GM23338 (cell line): Measurements from ENCODE around the gene SNX10.

Experiments used
- CREB1 ChIP-seq: fragments of 250-450 bp; sonication (Bioruptor Pico); IDR thresholded peaks from 2 replicates; pipeline ENCODE4 v1.5.0; 2020; ENCODE audit warnings: low read depth, mild to moderate bottlenecking, moderate library complexity
- EZH2 ChIP-seq: fragments of 200-600 bp; sonication (generic); IDR thresholded peaks from one replicate; pipeline ENCODE4 v1.8.0; 2017; ENCODE audit warnings: antibody characterized with exemption, mild to moderate bottlenecking, low read depth; ENCODE audit not compliant: unreplicated experiment
- EZH2phosphoT487 ChIP-seq: fragments of 200-600 bp; sonication (generic); IDR thresholded peaks from one replicate; pipeline ENCODE4 v1.8.1; 2018; ENCODE audit warnings: antibody characterized with exemption; ENCODE audit not compliant: unreplicated experiment
- JUNB ChIP-seq: IDR thresholded peaks from one replicate; pipeline ENCODE4 v1.6.1; 2016; ENCODE audit warnings: antibody characterized with exemption; ENCODE audit not compliant: unreplicated experiment
- NANOG ChIP-seq: IDR thresholded peaks from 2 replicates; pipeline ENCODE4 v1.6.1; 2016; ENCODE audit warnings: antibody characterized with exemption, borderline replicate concordance
- POLR2AphosphoS5 ChIP-seq: IDR thresholded peaks from 2 replicates; pipeline ENCODE4 v1.6.1; 2016; ENCODE audit warnings: antibody characterized with exemption, low read depth
- STAT1 ChIP-seq: IDR thresholded peaks from one replicate; pipeline ENCODE4 v1.6.1; 2016; ENCODE audit warnings: antibody characterized with exemption; ENCODE audit not compliant: unreplicated experiment
- ZNF331 ChIP-seq: fragments of 250-450 bp; sonication (Bioruptor Pico); IDR thresholded peaks from 2 replicates; pipeline ENCODE4 v1.5.0; 2020; ENCODE audit warnings: low read depth, mild to moderate bottlenecking, moderate library complexity
- TF ChIP-seq, protein P1 (sequence below): IDR thresholded peaks from one replicate; pipeline ENCODE4 v1.6.1; 2018; ENCODE audit warnings: antibody characterized with exemption; ENCODE audit not compliant: unreplicated experiment
- TF ChIP-seq, protein P2 (sequence below), 2 experiments: fragments of 200-600 bp in 1 of 2; sonication (generic) in 1 of 2; conservative IDR thresholded peaks; 2 replicates each; pipeline versions ENCODE4 v1.5.1 to v1.6.1; 2016 to 2017; ENCODE audit warnings: antibody characterized with exemption in 2 of 2, low read depth in 2 of 2, mild to moderate bottlenecking in 2 of 2, moderate library complexity in 1 of 2
- TF ChIP-seq, protein P3 (sequence below): fragments of 250-450 bp; sonication (Bioruptor Pico); IDR thresholded peaks from 2 replicates; pipeline ENCODE4 v1.5.0; 2020; ENCODE audit warnings: mild to moderate bottlenecking, moderate library complexity
- TF ChIP-seq, protein P4 (sequence below): IDR thresholded peaks from 2 replicates; pipeline ENCODE4 v1.6.1; 2016; ENCODE audit warnings: antibody characterized with exemption

DNA sequence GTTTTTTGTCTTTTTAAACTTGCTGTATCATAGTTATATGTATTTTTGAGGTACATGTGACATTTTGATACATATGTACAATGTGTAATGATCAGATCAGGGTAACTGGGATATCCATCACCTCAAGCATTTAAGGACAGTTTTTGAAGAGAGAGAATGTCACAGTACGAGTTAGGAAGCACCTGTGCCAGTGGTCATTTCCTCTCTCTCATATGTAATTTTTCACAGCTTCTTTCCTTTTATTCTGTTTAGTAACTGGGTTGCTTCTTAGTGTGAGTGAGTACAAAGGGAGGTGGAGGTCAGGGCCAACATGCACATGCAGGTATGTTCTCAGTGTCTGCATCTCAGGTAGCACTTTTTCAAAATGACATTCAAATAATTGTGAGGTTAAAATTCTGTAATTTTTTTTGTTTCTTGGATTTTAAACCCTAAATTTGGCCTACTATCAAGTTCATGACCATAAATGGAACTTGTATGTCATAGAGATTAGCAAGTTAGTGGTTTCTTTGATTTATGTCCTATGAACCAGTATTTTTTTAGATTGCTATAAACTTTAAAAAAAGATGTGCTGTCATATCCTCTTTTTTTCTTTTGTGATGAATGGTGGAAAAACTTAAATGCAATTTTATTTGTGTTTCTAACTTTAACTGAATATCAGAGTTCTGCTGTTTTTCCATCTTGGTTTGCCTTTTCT lies 42.7 kb downstream of the SNX10 start:
- TF ChIP-seq EZH2 (no peak), POLR2AphosphoS5 (no peak), ZNF331 (CRISPR knock-in tag) (no peak), EZH2phosphoT487 (no peak), CREB1 (CRISPR knock-in tag) (no peak), JUNB (no peak), NANOG (no peak), STAT1 (no peak)
- TF ChIP-seq, protein P1, sequence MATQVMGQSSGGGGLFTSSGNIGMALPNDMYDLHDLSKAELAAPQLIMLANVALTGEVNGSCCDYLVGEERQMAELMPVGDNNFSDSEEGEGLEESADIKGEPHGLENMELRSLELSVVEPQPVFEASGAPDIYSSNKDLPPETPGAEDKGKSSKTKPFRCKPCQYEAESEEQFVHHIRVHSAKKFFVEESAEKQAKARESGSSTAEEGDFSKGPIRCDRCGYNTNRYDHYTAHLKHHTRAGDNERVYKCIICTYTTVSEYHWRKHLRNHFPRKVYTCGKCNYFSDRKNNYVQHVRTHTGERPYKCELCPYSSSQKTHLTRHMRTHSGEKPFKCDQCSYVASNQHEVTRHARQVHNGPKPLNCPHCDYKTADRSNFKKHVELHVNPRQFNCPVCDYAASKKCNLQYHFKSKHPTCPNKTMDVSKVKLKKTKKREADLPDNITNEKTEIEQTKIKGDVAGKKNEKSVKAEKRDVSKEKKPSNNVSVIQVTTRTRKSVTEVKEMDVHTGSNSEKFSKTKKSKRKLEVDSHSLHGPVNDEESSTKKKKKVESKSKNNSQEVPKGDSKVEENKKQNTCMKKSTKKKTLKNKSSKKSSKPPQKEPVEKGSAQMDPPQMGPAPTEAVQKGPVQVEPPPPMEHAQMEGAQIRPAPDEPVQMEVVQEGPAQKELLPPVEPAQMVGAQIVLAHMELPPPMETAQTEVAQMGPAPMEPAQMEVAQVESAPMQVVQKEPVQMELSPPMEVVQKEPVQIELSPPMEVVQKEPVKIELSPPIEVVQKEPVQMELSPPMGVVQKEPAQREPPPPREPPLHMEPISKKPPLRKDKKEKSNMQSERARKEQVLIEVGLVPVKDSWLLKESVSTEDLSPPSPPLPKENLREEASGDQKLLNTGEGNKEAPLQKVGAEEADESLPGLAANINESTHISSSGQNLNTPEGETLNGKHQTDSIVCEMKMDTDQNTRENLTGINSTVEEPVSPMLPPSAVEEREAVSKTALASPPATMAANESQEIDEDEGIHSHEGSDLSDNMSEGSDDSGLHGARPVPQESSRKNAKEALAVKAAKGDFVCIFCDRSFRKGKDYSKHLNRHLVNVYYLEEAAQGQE = no peak
- TF ChIP-seq, protein P2, sequence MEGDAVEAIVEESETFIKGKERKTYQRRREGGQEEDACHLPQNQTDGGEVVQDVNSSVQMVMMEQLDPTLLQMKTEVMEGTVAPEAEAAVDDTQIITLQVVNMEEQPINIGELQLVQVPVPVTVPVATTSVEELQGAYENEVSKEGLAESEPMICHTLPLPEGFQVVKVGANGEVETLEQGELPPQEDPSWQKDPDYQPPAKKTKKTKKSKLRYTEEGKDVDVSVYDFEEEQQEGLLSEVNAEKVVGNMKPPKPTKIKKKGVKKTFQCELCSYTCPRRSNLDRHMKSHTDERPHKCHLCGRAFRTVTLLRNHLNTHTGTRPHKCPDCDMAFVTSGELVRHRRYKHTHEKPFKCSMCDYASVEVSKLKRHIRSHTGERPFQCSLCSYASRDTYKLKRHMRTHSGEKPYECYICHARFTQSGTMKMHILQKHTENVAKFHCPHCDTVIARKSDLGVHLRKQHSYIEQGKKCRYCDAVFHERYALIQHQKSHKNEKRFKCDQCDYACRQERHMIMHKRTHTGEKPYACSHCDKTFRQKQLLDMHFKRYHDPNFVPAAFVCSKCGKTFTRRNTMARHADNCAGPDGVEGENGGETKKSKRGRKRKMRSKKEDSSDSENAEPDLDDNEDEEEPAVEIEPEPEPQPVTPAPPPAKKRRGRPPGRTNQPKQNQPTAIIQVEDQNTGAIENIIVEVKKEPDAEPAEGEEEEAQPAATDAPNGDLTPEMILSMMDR (conservative IDR thresholded peaks at IDR 0.05; ENCODE audit: low read depth in 2 of 2) = no peak
- TF ChIP-seq, protein P3, sequence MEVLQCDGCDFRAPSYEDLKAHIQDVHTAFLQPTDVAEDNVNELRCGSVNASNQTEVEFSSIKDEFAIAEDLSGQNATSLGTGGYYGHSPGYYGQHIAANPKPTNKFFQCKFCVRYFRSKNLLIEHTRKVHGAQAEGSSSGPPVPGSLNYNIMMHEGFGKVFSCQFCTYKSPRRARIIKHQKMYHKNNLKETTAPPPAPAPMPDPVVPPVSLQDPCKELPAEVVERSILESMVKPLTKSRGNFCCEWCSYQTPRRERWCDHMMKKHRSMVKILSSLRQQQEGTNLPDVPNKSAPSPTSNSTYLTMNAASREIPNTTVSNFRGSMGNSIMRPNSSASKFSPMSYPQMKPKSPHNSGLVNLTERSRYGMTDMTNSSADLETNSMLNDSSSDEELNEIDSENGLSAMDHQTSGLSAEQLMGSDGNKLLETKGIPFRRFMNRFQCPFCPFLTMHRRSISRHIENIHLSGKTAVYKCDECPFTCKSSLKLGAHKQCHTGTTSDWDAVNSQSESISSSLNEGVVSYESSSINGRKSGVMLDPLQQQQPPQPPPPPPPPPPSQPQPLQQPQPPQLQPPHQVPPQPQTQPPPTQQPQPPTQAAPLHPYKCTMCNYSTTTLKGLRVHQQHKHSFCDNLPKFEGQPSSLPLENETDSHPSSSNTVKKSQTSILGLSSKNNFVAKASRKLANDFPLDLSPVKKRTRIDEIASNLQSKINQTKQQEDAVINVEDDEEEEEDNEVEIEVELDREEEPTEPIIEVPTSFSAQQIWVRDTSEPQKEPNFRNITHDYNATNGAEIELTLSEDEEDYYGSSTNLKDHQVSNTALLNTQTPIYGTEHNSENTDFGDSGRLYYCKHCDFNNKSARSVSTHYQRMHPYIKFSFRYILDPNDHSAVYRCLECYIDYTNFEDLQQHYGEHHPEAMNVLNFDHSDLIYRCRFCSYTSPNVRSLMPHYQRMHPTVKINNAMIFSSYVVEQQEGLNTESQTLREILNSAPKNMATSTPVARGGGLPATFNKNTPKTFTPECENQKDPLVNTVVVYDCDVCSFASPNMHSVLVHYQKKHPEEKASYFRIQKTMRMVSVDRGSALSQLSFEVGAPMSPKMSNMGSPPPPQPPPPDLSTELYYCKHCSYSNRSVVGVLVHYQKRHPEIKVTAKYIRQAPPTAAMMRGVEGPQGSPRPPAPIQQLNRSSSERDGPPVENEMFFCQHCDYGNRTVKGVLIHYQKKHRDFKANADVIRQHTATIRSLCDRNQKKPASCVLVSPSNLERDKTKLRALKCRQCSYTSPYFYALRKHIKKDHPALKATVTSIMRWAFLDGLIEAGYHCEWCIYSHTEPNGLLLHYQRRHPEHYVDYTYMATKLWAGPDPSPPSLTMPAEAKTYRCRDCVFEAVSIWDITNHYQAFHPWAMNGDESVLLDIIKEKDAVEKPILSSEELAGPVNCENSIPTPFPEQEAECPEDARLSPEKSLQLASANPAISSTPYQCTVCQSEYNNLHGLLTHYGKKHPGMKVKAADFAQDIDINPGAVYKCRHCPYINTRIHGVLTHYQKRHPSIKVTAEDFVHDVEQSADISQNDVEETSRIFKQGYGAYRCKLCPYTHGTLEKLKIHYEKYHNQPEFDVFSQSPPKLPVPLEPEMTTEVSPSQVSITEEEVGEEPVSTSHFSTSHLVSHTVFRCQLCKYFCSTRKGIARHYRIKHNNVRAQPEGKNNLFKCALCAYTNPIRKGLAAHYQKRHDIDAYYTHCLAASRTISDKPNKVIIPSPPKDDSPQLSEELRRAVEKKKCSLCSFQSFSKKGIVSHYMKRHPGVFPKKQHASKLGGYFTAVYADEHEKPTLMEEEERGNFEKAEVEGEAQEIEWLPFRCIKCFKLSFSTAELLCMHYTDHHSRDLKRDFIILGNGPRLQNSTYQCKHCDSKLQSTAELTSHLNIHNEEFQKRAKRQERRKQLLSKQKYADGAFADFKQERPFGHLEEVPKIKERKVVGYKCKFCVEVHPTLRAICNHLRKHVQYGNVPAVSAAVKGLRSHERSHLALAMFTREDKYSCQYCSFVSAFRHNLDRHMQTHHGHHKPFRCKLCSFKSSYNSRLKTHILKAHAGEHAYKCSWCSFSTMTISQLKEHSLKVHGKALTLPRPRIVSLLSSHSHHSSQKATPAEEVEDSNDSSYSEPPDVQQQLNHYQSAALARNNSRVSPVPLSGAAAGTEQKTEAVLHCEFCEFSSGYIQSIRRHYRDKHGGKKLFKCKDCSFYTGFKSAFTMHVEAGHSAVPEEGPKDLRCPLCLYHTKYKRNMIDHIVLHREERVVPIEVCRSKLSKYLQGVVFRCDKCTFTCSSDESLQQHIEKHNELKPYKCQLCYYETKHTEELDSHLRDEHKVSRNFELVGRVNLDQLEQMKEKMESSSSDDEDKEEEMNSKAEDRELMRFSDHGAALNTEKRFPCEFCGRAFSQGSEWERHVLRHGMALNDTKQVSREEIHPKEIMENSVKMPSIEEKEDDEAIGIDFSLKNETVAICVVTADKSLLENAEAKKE = no peak
- TF ChIP-seq, protein P4, sequence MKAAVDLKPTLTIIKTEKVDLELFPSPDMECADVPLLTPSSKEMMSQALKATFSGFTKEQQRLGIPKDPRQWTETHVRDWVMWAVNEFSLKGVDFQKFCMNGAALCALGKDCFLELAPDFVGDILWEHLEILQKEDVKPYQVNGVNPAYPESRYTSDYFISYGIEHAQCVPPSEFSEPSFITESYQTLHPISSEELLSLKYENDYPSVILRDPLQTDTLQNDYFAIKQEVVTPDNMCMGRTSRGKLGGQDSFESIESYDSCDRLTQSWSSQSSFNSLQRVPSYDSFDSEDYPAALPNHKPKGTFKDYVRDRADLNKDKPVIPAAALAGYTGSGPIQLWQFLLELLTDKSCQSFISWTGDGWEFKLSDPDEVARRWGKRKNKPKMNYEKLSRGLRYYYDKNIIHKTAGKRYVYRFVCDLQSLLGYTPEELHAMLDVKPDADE = no peak
